Pons (tissue), 1 donor: ENCODE data around the gene ARHGAP33.
A peak's percentile ranks its signal among the peaks of the same experiment; 100 is the strongest.
"Not testable (repeated sequence)": the region's sequence is repeated elsewhere in the genome, so short reads cannot be mapped to it uniquely, and the experiment has no call there.

Experiments
- DNase-seq: peaks from one replicate; pipeline ENCODE4 v3.0.0-alpha.2; 2016; ENCODE audit warnings: low spot score

Gene ARHGAP33

DNA sequence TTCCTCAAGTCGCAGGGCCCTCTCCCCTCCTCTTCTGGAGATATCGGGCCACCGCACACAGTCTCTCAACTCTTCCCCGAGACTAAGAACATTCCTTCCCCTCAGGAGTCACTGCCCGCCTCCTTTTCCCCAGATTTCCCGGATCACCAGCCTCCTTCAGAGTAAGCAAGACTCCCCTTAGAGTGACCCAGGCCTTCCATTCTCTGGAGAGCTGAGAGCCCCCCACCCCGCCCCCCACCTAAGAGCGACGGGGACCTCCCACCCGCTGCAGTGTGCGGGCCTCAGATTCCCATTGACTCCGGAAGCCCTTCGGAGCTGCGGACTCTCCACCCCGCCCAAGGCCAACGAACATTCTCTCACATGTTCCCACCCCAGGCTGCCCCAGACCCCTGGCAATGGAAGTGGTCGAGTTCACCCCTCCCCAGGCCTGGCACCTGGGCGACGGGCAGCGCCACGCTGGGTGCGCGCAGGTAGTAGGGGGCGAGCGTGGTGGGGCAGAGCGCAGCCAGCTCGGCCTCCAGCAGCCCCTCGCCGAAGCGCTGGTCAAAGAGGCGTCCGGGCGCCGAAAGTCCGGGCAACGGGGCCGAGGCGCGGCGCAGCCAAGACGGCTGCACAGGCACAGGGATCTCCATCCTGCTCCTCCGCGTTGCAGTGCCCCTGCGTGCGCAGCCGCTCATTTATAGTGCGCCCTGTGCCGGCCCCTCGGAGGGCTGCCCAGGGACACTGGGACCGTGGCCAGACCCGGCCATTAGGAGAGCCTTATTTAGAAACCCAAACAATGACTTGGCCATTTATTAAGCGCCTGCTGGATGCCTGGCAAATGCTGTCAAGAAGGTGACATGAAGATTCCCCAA lies 18.8 kb upstream of the ARHGAP33 start, which contains the start of gene HSPB6:
HSPB6 (minus strand) TSS at position 653 of the 854 bp plus-strand sequence; CDS start at position 632, 21 bp downstream.
- DNase-seq: no peak

- DNase-seq: peak; percentile 39
These were observed 18.1 kb upstream of the ARHGAP33 start for GRCh38 chr19:35757231-35757748.

GRCh38 chr19:35757749-35758608 lies 17.4 kb upstream of the ARHGAP33 start, which contains the start of gene PROSER3:
TSS of gene PROSER3 (plus strand) at chr19:35758176. CDS start at chr19:35758216, 40 bp downstream.
- peak; percentile 99 for DNase-seq

DNA sequence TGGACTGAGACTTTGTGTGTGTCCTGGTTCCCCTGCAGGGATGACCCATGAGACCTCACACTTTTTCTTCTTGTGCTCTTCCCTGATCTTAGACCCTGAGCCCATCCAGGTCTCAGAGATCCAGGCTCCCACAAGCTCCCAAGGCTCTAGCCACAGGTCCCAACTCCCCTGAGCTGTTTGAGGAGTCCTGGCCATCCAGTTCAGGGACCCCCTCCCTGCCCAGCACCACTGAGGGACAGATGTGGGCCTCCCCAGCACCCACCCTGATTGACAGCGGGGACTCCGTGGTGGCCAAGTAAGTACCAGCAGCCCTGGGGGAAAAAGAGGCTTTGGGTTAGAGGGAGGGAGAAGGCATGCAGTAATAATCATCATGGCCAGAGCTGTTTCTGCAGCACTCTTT lies 15.7 kb upstream of the ARHGAP33 start:
- DNase-seq: no peak

DNA sequence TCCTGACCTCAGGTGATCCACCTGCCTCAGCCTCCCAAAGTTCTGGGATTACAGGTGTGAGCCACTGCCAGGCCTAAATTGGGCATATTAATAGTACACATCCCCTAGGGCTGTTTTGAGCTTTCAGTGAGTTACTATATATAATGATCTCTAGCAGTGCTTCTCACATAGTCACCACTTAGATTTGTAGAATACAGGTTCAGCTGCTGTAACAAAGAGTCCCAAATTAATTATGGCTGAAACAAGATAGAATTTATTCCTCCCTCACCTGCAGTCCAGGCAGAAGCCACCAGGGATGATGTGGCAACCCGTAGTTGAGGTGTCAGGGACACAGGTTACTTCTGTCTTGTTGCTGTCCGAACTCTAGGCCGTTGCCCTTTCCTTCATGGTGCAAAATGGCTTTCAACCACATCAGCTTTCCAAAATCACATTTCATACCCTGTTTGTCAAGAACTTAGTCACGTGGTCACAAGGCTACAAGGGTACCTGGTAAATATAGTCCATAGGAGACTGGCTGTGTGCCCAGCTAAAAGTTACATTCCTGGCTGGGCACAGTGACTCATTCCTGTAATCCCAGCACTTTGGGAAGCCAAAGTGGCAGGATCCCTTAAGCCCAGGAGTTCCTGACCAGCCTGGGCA lies 14.5 kb upstream of the ARHGAP33 start:
- no peak for DNase-seq

DNA sequence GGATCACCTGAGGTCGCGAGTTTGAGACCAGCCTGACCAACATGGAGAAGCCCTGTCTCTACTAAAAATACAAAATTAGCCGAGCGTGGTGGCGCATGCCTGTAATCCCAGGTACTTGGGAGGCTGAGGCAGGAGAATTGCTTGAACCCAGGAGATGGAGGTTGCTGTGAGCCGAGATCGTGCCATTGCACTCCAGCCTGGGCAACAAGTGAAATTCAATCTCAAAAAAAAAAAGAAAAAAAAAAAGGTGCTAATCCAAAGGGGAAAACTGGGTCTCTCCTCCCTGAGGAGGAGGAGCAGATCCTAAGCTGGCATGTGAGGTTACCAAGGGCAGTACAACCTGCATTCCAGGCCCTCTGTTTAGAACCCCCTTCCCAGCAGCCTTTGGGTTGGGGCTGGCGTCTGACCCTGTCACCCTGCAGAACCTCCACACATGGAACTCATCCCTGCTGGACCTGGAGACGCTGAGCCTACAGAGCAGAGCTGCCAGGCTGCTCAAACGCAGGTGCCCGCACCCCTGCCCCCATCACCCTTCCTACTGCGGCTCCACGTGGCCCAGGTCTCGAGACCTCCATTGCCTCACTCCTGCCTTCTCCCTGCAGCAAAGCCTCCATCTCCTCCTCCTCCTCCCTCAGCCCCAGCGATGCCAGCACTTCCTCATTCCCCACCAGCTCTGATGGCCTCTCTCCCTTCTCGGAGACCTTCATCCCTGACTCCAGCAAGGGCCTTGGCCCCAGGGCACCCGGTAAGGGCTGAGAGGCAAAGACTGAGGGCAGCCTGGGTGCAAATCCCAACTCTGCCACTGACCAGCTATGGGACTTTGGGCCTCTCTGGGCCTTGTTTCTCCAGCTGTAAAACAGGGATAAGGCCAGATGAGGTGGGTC lies 10.7 kb upstream of the ARHGAP33 start:
- no peak for DNase-seq

GRCh38 chr19:35766571-35767104 lies 8.7 kb upstream of the ARHGAP33 start:
- no peak for DNase-seq

DNA sequence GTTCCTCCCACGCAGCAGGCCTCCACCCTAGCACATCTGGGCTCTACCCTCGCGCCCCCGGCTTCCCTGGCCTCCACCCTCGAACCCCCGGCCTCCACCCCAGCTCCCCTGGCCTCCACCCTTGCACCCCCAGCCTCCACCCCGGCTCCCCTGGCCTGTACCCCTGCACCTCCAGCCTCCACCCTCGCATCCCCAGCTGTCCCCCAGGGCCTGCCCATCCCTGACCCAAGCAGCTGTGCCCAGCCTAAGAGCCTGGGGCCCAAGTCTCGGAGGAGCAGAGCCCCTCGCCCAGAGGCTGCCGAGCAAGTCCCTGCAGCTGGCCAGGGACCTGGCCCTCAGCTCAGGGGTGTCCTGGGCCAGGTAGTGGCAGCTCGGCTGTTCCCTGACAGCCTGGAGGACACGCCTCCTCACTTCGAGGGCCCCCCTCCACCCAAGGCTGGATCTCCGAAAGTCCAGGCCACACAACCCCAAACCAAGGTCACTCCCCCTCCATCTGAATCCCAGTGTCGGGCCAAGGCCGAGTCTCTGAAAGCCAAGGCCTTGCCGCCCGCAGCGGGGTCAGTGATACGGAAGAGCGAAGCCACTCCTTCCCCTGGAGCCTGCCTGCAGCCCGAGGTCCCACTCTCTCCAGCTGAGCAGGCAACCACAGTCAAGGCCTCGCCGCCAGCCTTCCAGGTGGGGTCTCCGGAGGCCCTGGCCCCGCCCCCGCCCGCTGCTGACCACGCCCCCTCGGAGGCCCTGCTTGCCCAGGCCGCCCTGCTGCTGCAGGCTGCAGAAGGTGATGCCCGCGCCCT lies 7.9 kb upstream of the ARHGAP33 start:
- DNase-seq: no peak

DNA sequence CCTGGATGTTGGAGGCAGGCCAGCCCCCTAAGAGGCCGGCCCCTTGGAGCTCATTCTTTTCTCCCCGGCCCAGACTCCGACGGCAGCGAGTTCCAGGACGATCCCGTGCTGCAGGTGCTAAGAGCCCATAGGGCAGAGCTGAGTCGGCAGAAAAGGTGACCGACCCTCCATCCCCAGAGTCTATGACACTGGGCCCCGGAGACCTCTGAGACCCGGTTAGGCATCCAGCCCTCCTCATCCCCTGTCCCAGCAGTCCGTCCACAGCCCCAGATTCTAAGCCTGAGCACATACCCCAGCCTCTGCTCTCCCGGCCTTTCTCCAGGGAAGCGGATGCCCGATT lies 7.3 kb upstream of the ARHGAP33 start:
- DNase-seq: no peak

DNA sequence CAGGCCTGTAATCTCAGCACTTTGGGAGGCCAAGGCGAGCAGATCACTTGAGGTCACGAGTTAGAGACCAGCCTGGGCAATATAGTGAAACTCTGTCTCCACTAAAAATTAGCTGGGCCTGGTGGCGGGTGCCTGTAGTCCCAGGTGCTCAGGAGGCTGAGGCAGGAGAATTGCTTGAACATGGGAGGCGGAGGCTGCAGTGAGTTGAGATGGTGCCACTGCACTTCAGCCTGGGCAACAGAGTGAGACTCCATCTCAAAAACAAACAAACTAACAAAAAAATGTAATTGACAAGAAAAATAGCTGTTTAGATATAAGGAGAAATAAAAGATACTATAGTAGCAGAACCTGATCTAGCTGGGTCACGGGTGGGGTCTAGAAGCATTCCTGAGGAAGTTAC lies 3.0 kb upstream of the ARHGAP33 start:
- not testable (repeated sequence) for DNase-seq

GRCh38 chr19:35773020-35773806 lies 2.2 kb upstream of the ARHGAP33 start:
- DNase-seq: no peak

DNA sequence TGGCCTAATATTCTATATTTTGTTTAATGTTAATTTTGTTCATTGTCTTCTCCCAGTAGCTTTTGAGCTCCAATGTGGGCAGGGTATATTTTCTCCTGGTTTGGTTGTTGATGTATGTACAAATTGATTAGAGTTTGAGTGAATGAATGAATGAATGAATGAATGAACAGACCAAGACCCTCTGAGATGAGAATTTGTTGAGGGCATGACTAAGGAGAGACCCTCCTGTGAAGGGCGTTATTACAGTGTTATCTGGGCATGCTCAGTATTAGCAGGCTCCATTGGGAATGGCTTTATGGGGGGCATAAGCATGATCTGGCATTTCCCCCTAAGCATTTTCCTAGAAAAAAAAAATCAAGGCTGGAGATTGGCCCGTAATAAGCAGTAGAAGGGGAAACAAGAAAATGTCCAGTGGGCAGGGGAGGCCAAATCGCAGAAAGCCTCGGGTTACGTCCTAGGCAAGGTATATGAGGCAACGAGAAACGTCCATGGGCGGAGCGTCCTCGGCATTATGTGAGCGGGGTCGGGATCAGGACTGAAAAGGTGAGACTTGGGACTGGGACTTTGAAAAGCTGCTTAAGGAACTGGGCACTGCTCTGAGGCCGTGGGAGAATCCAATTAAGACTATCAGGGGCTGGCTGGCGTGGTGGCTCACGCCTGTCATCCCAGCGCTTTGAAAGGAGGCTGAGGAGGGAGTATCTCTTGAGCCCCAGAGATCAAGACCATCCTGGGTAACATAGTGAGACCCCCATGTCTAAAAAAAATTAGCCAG lies 904 bp upstream of the ARHGAP33 start:
- no peak for DNase-seq

DNA sequence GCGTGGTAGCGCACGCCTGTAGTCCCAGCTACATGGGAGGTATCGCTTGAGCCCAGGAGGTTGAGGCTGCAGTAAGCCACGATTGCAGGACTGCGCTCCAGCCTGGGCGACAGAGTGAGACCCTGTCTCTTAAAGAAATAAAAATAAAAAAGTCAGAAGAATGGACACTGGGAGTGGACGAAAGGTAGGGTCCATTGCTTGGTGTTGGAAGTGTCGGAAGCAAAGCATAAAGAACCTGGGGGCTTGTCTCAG lies 392 bp upstream of the ARHGAP33 start:
- no peak for DNase-seq

- DNase-seq: peak; percentile 27
These were observed 881 bp downstream of the ARHGAP33 start for GRCh38 chr19:35776102-35776788.

DNA sequence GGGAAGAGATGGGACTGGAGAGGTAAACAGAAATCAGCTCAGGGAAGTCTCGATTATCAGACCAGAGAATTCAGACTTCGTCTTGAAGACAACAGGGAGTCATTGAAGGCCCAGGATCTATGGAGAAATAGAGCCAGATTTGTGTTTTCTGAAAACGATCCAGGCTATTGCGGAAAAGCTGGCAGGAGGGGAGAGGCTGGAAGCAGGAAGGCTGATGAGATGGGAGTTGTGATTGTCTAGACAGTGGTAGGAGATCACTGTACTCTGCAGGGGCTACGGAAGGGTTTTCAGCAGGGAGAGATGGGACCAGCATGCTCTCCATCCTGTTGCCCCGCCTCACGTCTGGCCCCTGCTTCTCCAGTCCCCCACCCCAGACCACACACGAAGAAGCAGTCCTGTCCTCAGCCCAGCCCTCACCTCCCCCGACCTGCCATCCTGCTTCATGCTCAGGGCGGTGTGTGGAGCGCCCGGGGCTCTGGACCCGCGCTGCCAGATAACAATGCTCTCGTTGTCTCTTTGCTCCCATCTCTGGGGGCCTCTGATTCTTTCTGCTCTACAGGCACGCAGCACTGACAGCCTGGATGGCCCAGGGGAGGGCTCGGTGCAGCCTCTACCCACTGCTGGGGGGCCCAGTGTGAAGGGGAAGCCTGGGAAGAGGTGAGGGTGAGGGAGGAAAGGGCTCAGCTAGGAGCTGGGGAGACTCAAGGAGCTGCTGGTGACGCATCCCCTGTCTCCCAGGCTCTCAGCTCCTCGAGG lies 1.9 kb downstream of the ARHGAP33 start:
- DNase-seq: peak; percentile 76

GRCh38 chr19:35777961-35778360 lies 2.6 kb downstream of the ARHGAP33 start:
- DNase-seq: no peak

- DNase-seq: no peak
These were observed 3.7 kb downstream of the ARHGAP33 start for GRCh38 chr19:35779033-35779432.
